ENCODE data around the gene JAK1. TPM values are rescaled to one million over a fixed set of nuclear protein-coding genes. Genes with fewer than 3 reads are reported as not detected.

Gene JAK1
- total RNA-seq, 6 donors from 2014 or later = 156 to 191 (median 167) TPM

GRCh38 chr1:64896551-64896950 lies 69.8 kb downstream of the JAK1 start:
- no peak overlapping the region for H3K4me3 ChIP-seq
- TF ChIP-seq EP300 (IDR thresholded peaks at IDR 0.05) = no peak
- no peak for TF ChIP-seq POLR2A (IDR thresholded peaks at IDR 0.05)
- TF ChIP-seq POLR2AphosphoS5 (IDR thresholded peaks at IDR 0.05) = no peak
- no peak for ATAC-seq (ENCODE audit: low FRiP score in 2 of 2)
- peaks cover 57 to 79% (median 67%) of the 10 kb centered on the region in 4 donors for H3K4me1 ChIP-seq
- no peaks in the 10 kb centered on the region for H3K9me3 ChIP-seq
- H3K36me3 ChIP-seq = no peaks in the 10 kb centered on the region
- no peak for DNase-seq
- H3K27me3 ChIP-seq = no peaks in the 10 kb centered on the region
- WGBS, 2 donors = 59 to 71% methylated on average over 8 of the region's 8 CpGs
- peak overlapping the region in 2 of 4 donors; percentile 18 to 65 for H3K27ac ChIP-seq

- ATAC-seq (ENCODE audit: low FRiP score in 2 of 2) = no peak
- H3K27me3 ChIP-seq = no peaks in the 10 kb centered on the region
- WGBS, 2 donors = 78 to 88% methylated on average over 2 of the region's 2 CpGs
- peaks cover 68 to 84% (median 73%) of the 10 kb centered on the region in 4 donors for H3K4me1 ChIP-seq
- H3K36me3 ChIP-seq = no peaks in the 10 kb centered on the region
- no peaks in the 10 kb centered on the region for H3K9me3 ChIP-seq
- DNase-seq = no peak
- TF ChIP-seq CTCF (IDR thresholded peaks at IDR 0.05) = no peak
- TF ChIP-seq POLR2AphosphoS5 (IDR thresholded peaks at IDR 0.05) = no peak
- no peak for TF ChIP-seq POLR2A (IDR thresholded peaks at IDR 0.05)
- TF ChIP-seq EP300 (IDR thresholded peaks at IDR 0.05) = no peak
- no peak overlapping the region for H3K4me3 ChIP-seq
- no peak overlapping the region for H3K27ac ChIP-seq
Observed at GRCh38 chr1:64895500-64895899, 70.8 kb downstream of the JAK1 start.

GRCh38 chr1:64894438-64895196 lies 71.7 kb downstream of the JAK1 start:
- DNase-seq (no peak), ATAC-seq (ENCODE audit: low FRiP score in 2 of 2) (no peak)
- Histone ChIP-seq H3K27me3 (no peaks in the 10 kb centered on the region), H3K36me3 (no peaks in the 10 kb centered on the region), H3K4me3 (no peak overlapping the region), H3K9me3 (no peaks in the 10 kb centered on the region), H3K27ac (no peak overlapping the region), H3K4me1 (peaks cover 77 to 93% (median 79%) of the 10 kb centered on the region in 4 donors)
- 91 to 92% methylated on average over 16 of the region's 16 CpGs for WGBS, 2 donors
- TF ChIP-seq EP300 (IDR thresholded peaks at IDR 0.05) = no peak

GRCh38 chr1:64893921-64894320 lies 72.4 kb downstream of the JAK1 start:
- DNase-seq = no peak
- Histone ChIP-seq H3K4me1 (peaks cover 74 to 90% (median 82%) of the 10 kb centered on the region in 4 donors), H3K27ac (no peak overlapping the region), H3K9me3 (no peaks in the 10 kb centered on the region), H3K4me3 (no peak overlapping the region), H3K36me3 (no peaks in the 10 kb centered on the region), H3K27me3 (no peaks in the 10 kb centered on the region)
- 97 to 100% methylated on average over 4 of the region's 4 CpGs for WGBS, 2 donors
- TF ChIP-seq EP300 (IDR thresholded peaks at IDR 0.05) = no peak
- no peak for TF ChIP-seq POLR2AphosphoS5 (IDR thresholded peaks at IDR 0.05)
- no peak for TF ChIP-seq POLR2A (IDR thresholded peaks at IDR 0.05)
- TF ChIP-seq CTCF (IDR thresholded peaks at IDR 0.05) = no peak
- no peak for ATAC-seq (ENCODE audit: low FRiP score in 2 of 2)

GRCh38 chr1:64892576-64893573 lies 73.5 kb downstream of the JAK1 start:
- Histone ChIP-seq H3K27me3 (no peaks in the 10 kb centered on the region), H3K27ac (peak overlapping the region in 3 of 4 donors; percentile 7 to 54 (median 15)), H3K4me1 (peaks cover 63 to 86% (median 77%) of the 10 kb centered on the region in 4 donors), H3K9me3 (no peaks in the 10 kb centered on the region), H3K4me3 (no peak overlapping the region), H3K36me3 (no peaks in the 10 kb centered on the region)
- 47 to 66% methylated on average over 5 of the region's 5 CpGs for WGBS, 2 donors
- DNase-seq = peak in 1 of 2 donors; percentile 41
- peak in 1 of 2 donors; percentile 10 for ATAC-seq (ENCODE audit: low FRiP score in 2 of 2)
- TF ChIP-seq EP300 (IDR thresholded peaks at IDR 0.05) (no peak), POLR2A (IDR thresholded peaks at IDR 0.05) (no peak)

GRCh38 chr1:64891448-64891825 lies 74.9 kb downstream of the JAK1 start:
- no peak for TF ChIP-seq POLR2AphosphoS5 (IDR thresholded peaks at IDR 0.05)
- Histone ChIP-seq H3K9me3 (no peaks in the 10 kb centered on the region), H3K4me3 (no peak overlapping the region), H3K4me1 (peaks cover 55 to 80% (median 67%) of the 10 kb centered on the region in 4 donors), H3K27me3 (no peaks in the 10 kb centered on the region), H3K27ac (peak overlapping the region in 2 of 4 donors; percentile 18 to 49), H3K36me3 (no peaks in the 10 kb centered on the region)
- ATAC-seq (ENCODE audit: low FRiP score in 2 of 2) (no peak), DNase-seq (no peak)
- WGBS, 2 donors = 32 to 37% methylated on average over 3 of the region's 3 CpGs

Measured in upper lobe of left lung (tissue), 6 donors.